Islet precursor cell (in vitro differentiated cells): Measurements from ENCODE around the gene MYH7.
"Not testable (repeated sequence)": the region's sequence is repeated elsewhere in the genome, so short reads cannot be mapped to it uniquely, and the experiment has no call there.

Experiments
- DNase-seq: peaks from one replicate; pipeline ENCODE4 v3.0.0-alpha.2; 2018

MYH7 gene

GRCh38 chr14:23430016-23430722 lies 5.3 kb downstream of the MYH7 start:
- DNase-seq = no peak

GRCh38 chr14:23428686-23429495 lies 6.6 kb downstream of the MYH7 start:
- DNase-seq = no peak

- DNase-seq = not testable (repeated sequence)
Measured at GRCh38 chr14:23425798-23426197, 9.7 kb downstream of the MYH7 start.

- no peak for DNase-seq
Measured at GRCh38 chr14:23425169-23425568, 10.3 kb downstream of the MYH7 start.

- DNase-seq = no peak
Measured at GRCh38 chr14:23423657-23424056, 11.8 kb downstream of the MYH7 start.

- DNase-seq = no peak
Measured at GRCh38 chr14:23421594-23421993, 13.9 kb downstream of the MYH7 start.

- not testable (repeated sequence) for DNase-seq
Measured at GRCh38 chr14:23419646-23420045, 15.8 kb downstream of the MYH7 start.

GRCh38 chr14:23418021-23418420 lies 17.4 kb downstream of the MYH7 start:
- DNase-seq = no peak

- not testable (repeated sequence) for DNase-seq
Measured at GRCh38 chr14:23417269-23417668, 18.2 kb downstream of the MYH7 start.

- DNase-seq = no peak
Measured at GRCh38 chr14:23416801-23417200, 18.7 kb downstream of the MYH7 start.

GRCh38 chr14:23415821-23416778 lies 19.4 kb downstream of the MYH7 start:
- no peak for DNase-seq

- no peak for DNase-seq
Measured at GRCh38 chr14:23414906-23415820, 20.3 kb downstream of the MYH7 start.

- no peak for DNase-seq
Measured at GRCh38 chr14:23414254-23414653, 21.2 kb downstream of the MYH7 start.

- DNase-seq = no peak
Measured at GRCh38 chr14:23413681-23414080, 21.8 kb downstream of the MYH7 start.

- no peak for DNase-seq
Measured at GRCh38 chr14:23411563-23412525, 23.6 kb downstream of the MYH7 start.

- DNase-seq = no peak
Measured at GRCh38 chr14:23409966-23410635, 25.4 kb downstream of the MYH7 start.

- DNase-seq = no peak
Measured at GRCh38 chr14:23409475-23409874, 26.0 kb downstream of the MYH7 start.

GRCh38 chr14:23408307-23408630 lies 27.2 kb downstream of the MYH7 start:
- DNase-seq = no peak

GRCh38 chr14:23407516-23408306 lies 27.7 kb downstream of the MYH7 start, which contains the start of gene MYH6:
TSS of gene MYH6 (minus strand) at chr14:23408273. CDS start at chr14:23407223, 1,050 bp downstream.
- no peak for DNase-seq
